ENCODE results near the gene HOXD10. TPM values are rescaled to one million over a fixed set of nuclear protein-coding genes. Genes with fewer than 3 reads are reported as not detected.

The HOXD10 gene
- not detected for total RNA-seq

DNA sequence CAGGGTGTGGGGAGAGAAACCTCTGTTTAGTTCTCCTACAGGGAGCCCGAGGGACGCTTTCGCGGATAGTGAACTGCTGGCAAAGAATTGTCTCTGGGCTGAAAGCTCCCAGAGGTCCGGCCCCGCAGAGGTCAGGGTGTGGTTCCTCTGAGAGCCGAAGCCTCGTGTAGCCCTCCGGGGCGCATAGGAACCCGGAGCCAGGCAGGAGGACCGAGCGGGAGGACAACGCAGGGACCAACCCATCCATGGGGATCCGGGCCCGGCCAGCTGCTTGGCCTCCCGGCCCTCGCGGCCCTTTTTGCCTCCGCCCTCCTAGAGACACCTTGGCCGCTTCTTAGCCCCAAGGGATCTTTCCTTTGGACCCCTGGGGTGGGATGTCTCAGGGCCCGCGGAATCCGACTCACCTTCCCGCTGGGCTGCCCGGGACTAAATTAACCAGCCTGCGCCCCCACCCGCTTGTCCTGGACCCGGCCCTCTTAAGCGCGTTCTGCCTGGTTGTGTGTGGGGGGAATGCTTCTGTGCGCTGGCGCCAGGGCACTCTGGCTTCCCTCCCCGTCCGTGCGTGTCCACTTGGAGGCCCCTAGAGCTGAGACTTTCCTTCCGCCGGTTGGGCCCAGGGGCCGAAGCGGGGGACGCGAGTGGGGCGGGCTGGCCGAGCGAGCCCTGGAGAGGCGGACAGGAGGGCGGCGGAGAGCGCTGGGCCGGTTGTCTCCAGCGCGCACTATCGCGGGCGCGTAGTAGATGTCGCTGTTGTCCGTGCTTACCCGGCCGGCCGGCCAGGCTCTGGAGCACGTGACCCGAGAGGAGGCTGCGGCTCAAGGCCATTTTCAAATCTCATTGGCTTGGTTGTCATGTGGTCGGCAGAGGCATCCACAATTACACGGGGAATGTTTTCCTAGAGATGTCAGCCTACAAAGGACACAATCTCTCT, at the start of gene HOXD10:
Gene HOXD10, plus strand, starts transcription at position 896 of the 931 bp plus-strand sequence. CDS start 56 bp downstream, outside the sequence.

DNA sequence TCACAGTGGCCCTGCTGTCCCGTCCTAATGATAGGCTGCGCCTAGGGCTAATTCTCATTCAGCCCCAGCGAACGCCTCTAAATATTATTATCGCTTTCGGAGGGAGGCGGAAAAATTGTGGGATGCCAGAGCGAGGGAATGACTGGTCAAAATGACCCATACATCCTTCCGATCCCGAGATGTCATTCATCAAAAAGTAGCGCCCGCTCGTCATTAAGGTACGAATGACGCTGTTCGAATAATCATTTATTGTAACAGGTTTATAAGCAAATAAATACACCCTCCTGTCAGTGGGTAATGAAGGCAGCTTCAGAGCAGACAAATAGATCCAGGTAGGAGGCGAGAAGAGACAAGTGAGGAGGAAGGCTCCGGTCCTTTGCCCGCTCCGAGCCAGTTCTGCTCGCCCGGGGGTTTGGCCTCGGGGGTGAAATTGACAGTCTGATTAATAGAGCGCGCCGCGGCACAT, 32.7 kb upstream of the HOXD10 start, which contains the start of gene EVX2:
Gene EVX2, minus strand, starts transcription at position 167 of the 466 bp plus-strand sequence. CDS start 186 bp downstream, outside the sequence.

DNA sequence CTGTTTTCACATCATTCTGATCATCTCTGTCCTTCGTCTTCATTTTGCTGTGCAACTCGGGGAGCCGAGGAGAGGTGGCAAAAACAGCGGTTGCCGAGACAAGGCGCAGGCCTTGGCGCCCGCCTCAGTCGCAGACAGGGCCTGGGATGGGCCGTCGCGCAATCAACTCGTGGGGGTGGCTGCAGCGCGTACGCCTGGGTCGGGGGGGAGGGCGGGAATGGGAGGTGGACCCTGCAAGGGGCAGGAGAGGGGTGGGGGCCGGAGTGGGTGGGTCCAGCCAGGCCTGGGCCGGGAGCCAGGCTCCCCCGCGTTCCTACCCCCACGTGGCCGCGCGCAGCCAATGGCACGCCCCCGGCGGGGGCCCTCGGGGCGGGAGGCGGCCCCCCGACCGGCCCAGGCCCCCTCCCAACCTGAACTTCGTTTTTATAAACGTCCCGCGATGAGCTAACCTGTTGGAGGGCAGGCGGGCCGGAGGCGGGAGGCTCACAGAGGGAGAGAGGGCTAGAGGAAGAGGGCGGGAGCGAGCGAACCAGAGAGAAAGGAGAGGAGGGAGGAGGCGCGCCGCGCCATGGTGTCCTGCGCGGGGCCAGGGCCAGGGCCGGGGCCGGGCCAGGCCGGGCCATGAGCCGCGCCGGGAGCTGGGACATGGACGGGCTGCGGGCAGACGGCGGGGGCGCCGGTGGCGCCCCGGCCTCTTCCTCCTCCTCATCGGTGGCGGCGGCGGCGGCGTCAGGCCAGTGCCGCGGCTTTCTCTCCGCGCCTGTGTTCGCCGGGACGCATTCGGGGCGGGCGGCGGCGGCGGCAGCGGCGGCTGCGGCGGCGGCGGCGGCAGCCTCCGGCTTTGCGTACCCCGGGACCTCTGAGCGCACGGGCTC, 24.1 kb upstream of the HOXD10 start, which contains the start of gene HOXD13:
Gene HOXD13, plus strand, starts transcription at position 452 of the 875 bp plus-strand sequence. Its CDS starts 170 bp downstream, at position 622.

DNA sequence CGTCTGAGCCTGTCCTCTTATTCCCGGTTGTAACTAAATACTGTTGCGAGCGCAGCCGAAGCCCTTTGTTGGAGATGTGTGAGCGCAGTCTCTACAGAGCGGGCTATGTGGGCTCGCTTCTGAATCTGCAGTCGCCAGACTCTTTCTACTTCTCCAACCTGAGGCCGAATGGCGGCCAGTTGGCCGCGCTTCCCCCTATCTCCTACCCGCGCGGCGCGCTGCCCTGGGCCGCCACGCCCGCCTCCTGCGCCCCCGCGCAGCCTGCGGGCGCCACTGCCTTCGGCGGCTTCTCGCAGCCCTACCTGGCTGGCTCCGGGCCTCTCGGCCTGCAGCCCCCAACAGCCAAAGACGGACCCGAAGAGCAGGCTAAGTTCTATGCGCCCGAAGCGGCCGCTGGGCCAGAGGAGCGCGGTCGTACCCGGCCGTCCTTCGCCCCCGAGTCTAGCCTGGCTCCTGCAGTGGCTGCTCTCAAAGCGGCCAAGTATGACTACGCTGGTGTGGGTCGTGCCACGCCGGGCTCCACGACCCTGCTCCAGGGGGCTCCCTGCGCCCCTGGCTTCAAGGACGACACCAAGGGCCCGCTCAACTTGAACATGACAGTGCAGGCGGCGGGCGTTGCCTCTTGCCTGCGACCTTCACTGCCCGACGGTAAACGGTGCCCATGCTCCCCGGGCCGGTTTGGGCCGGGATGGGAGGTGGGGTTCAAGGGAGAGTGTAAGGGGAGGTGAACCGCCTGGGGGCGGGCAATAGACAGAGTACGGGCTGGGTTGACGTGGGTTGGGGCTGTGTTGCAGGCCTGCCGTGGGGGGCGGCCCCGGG, 16.6 kb upstream of the HOXD10 start, which contains the start of gene HOXD12:
Gene HOXD12, plus strand, starts transcription at position 68 of the 819 bp plus-strand sequence. Its CDS starts 7 bp downstream, at position 75.

DNA sequence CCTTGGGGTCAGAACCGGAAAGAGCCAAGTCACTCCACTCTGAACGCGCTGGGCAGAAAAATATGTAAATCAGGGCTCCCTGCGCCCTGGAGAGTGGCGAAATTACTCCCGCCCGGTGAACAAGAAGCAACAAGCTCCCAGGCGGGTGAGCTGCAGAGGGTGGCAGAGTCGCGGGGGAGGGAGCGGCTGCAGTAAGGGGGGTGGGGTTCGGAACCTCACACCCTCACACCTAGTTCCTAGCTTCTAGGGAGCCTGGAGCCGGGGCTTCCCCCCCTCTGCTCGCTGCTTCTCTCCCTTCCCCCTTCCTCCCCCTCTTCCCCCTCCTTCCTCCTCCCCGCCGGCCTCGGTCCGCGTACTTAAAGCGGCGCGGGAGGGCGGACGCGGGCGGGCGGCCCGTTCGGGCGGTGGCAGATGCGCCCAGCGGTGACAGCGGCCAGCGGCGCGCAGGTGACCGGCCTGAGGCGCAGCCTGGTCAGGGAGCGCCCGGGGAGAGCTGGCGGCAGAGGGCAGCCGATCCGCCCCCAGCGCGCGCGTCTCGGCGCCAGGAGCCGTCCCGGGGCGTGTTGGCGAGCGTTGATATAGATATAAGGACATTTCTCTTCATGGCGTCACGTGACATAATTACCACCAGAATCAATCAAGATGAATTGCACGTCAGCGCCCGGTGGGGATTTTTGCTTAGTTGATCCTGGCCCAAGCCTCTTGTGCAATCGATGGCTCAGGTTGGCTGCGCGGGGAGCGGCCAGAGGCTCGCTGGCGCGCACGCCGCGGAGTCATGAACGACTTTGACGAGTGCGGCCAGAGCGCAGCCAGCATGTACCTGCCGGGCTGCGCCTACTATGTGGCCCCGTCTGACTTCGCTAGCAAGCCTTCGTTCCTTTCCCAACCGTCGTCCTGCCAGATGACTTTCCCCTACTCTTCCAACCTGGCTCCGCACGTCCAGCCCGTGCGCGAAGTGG, 9.7 kb upstream of the HOXD10 start, which contains the start of gene HOXD11:
Gene HOXD11, plus strand, starts transcription at position 700 of the 959 bp plus-strand sequence. Its CDS starts 76 bp downstream, at position 776.

DNA sequence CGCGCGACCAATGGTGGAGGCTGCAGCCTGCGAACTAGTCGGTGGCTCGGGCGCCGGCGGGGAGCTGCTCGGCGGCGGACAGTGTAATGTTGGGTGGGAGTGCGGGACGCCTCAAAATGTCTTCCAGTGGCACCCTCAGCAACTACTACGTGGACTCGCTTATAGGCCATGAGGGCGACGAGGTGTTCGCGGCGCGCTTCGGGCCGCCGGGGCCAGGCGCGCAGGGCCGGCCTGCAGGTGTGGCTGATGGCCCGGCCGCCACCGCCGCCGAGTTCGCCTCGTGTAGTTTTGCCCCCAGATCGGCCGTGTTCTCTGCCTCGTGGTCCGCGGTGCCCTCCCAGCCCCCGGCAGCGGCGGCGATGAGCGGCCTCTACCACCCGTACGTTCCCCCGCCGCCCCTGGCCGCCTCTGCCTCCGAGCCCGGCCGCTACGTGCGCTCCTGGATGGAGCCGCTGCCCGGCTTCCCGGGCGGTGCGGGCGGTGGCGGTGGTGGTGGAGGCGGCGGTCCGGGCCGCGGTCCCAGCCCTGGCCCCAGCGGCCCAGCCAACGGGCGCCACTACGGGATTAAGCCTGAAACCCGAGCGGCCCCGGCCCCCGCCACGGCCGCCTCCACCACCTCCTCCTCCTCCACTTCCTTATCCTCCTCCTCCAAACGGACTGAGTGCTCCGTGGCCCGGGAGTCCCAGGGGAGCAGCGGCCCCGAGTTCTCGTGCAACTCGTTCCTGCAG, 6.3 kb downstream of the HOXD10 start, which contains the start of gene HOXD9:
Gene HOXD9, plus strand, starts transcription at position 37 of the 728 bp plus-strand sequence. Its CDS starts 50 bp downstream, at position 87.

DNA sequence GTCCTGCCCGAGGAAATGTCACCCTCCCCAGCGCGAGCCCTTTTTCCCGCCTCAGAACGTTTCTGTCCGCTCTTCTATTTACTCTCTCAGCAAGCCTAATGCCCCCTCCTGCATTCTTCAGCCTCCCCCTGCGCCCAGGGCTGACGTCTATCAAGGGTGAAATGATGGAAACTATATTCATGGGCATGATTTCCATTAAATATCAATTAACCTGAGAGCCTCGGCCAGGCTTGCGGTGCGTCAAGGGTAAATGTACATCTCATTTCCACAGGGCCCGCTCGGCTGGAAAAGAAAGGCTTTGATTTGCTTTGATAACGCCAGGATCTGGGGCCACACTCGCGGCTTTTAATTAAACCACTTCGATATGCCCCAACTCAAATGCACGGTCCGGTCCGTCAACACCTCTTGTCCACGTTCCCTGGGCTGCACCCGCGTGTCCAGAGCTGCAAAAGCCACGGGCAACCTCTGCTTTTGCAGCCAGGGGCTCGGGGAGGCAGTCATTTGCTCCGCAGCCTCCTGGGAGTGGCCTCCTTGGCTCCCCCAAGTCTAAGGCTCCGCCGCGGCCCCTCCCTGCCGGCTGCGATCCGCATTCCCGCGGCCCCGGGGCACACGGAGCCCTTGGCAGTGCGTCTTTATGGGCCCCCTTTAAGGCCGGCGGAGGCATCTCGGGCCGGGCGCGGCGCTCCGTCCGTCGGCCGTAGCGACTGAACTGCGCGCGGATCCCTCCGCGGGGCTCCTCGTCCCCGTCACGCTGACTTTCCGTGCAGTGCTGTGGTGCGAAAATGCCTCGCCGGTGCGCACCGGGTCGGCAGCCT, 12.6 kb downstream of the HOXD10 start, which contains the start of gene HOXD8:
Gene HOXD8, plus strand, starts transcription at position 724 of the 815 bp plus-strand sequence. CDS start 662 bp downstream, outside the sequence.

DNA sequence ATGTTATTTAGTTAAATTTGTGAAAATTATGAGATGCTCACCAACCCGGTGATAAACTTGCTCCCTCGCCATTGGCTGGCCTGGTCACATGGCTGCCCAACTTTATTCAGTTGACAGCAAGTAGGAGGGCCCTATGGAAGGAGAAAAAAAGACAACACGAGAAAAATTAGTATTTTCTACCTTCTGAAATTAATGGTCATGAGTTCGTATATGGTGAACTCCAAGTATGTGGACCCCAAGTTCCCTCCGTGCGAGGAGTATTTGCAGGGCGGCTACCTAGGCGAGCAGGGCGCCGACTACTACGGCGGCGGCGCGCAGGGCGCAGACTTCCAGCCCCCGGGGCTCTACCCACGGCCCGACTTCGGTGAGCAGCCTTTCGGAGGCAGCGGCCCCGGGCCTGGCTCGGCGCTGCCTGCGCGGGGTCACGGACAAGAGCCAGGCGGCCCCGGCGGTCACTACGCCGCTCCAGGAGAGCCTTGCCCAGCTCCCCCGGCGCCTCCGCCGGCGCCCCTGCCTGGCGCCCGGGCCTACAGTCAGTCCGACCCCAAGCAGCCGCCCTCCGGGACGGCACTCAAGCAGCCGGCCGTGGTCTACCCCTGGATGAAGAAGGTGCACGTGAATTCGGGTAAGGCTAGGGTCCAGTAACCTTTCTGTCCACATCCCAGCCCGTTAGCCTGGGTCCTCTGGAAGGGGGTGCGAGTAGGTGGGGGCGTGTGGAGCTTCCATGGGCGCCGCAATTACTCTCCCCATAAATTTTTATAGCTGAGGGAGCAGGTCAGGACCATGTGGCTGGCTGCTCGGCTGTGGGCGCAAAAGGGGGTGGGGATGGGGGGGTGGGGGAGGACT, 35.1 kb downstream of the HOXD10 start, which contains the start of gene HOXD4:
Gene HOXD4, plus strand, starts transcription at position 109 of the 846 bp plus-strand sequence. Its CDS starts 84 bp downstream, at position 193.

DNA sequence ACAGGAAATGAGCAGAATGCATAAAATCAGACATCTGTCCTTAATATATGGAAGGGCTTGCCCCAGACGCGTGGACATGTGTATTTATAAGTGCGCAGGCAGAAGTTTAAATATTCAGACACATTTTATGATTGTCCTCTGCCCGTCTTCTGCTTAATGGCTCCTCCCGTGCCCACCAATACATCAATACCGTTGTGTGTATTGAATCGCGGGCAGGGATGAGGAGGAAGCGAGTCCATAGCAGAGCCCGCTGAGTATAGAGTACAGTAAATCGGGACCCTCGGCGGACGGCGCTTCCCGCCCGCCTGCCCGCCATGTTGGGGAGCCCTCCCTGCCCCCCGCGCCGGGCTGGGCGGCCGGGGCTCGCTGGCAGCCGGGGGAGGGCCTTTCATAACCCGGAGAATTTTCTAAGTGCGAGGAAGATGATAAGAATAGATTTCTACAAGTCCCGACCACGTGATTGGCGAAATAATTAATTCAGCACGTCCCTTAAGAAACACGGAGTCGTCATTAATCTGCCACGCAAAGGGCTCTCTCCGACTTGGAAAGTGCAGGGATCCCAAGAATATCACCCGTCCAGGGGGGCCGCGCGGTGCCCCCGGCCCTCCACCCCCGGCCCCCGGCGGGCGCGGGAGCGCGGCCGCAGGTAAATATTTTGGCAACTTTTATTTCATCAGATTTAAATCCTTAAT, 40.4 kb downstream of the HOXD10 start, which contains the start of gene HOXD3:
Gene HOXD3, plus strand, starts transcription at position 501 of the 692 bp plus-strand sequence. CDS start 11,808 bp downstream, outside the sequence.

Small RNA genes within 50 kb of the gene (small RNA-seq; reads per million reads assigned to genes)
- 239 to 2,732 reads per million in 2 donors for gene MIR10B

Other genes with a start within 250 kb of the HOXD10 start
- gene LNPK, start 114.5 kb upstream of the HOXD10 start, total RNA-seq = 10 to 100 TPM; 28.6 to 31.3 TPM
- gene EVX2, start 32.8 kb upstream of the HOXD10 start, total RNA-seq = not detected
- not detected for gene HOXD13, start 24.1 kb upstream of the HOXD10 start, total RNA-seq
- not detected for gene HOXD12, start 17.0 kb upstream of the HOXD10 start, total RNA-seq
- not detected for gene HOXD11, start 9.5 kb upstream of the HOXD10 start, total RNA-seq
- gene HOXD9, start 5.9 kb downstream of the HOXD10 start, total RNA-seq = not detected
- gene HOXD8, start 12.9 kb downstream of the HOXD10 start, total RNA-seq = 1 to 10 TPM in 1 of 2 donors, not detected in 1; 2.7 TPM
- gene HOXD4, start 34.8 kb downstream of the HOXD10 start, total RNA-seq = 1 to 10 TPM in 1 of 2 donors, not detected in 1; 1.7 TPM
- gene HOXD3, start 40.5 kb downstream of the HOXD10 start, total RNA-seq = 1 to 10 TPM in 1 of 2 donors, not detected in 1; 2.7 TPM
- not detected for gene HOXD1, start 71.9 kb downstream of the HOXD10 start, total RNA-seq
- 10 to 100 TPM; 12.4 to 17.3 TPM for gene MTX2, start 152.7 kb downstream of the HOXD10 start, total RNA-seq

Data from melanocyte of skin (primary cell).